GM21529 (cell line): ENCODE data around the gene NACC2.

Experiments used
- ATAC-seq: cut with Tn5 transposase; IDR thresholded peaks from one replicate; pipeline ENCODE4 v1.9.1; 2021; ENCODE audit not compliant: unreplicated experiment

The NACC2 gene

GRCh38 chr9:136096505-136097001 is 1.5 kb upstream of the NACC2 start:
- no peak for ATAC-seq

GRCh38 chr9:136093995-136094881 is 851 bp downstream of the NACC2 start:
- no peak for ATAC-seq

DNA sequence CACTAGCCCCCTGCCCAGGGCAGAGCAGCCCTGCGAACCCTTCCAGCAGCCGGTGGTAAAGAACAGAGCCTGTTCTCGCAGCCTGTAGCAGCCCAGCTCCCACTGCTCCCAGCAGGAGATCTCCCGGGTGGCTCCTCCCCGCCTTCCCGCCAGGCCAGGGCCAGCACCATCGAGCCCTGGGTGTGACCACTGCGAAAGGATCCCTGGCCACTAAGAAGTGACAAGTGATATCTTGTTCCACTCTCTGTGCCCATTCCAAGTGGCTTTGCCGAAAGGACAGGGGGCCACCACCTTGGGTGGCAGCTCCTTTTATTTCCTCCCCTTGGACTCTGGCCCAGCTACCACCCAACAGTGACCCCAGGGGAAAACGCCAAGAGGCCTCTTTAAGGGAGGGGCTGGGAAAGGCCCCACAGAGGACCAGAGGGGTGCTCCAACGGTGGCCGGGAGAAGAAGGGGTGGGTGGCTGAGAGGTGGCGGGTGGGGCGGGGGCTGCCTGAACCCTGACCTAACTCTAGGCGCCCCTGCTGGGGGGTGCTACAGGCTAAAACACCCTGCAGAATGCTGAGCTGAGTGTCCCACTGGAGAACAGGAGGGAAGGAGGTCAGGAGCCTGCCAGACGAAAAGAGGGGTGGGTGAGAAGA is 1.6 kb downstream of the NACC2 start:
- no peak for ATAC-seq

GRCh38 chr9:136092741-136093140 is 2.3 kb downstream of the NACC2 start:
- no peak for ATAC-seq

DNA sequence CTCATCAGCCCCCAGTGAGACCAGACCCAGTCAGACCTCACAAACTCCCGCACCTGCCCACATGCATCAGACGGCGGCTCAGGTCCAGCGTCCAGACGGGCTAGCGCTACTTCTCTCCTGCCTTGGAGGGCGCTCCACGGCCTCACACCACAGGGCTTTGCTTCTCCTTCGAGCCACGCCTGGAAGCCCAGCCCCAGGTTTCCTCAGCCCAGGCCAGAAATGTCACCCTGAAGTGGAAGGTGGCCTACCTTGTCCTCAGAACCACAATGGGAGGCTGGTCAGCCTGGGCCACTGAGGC is 2.8 kb downstream of the NACC2 start:
- no peak for ATAC-seq

DNA sequence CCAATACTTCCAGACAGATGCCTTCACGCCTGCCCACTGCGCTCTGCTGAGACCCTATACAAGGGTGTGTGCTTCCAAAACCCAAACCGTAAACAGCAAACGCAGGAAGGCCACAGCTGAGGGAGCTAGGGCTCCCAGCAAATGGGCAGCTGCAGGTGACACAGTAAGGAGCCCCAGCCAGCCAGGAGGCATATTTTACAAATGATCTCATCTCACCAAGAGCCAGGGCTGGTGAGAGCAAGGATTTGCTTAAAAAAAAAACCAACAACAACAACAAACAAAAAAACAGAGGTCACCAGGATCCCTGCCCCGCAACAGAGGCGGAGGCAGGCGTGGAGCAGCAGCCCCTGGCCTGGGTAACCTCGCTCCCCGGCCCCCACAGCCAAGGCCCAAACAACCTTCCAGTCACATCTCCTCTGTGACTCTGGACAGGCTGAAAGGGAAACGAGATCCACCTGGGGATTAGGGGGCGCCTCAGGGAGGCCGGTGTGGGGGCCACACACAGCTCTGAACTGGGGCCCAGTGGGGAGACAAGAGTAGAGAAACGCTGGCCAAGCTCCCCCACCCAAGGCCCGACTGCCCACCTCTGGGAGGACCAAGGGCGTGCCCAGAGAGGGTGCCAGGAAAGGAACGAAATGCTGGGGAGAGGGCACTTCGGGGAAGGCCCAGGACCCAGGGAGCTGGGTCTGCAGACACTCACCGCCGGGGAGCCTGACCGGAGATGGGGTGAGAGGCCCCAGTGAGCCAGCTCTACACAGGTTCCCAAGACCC is 3.3 kb downstream of the NACC2 start:
- ATAC-seq: no peak

GRCh38 chr9:136090768-136091581 is 4.1 kb downstream of the NACC2 start:
- ATAC-seq: no peak

GRCh38 chr9:136090056-136090735 is 4.9 kb downstream of the NACC2 start:
- no peak for ATAC-seq

- no peak for ATAC-seq
Observed at GRCh38 chr9:136089697-136090045, 5.4 kb downstream of the NACC2 start.

GRCh38 chr9:136088939-136089696 is 6.0 kb downstream of the NACC2 start:
- no peak for ATAC-seq

- ATAC-seq: no peak
Observed at GRCh38 chr9:136088481-136088938, 6.6 kb downstream of the NACC2 start.

GRCh38 chr9:136087741-136088480 is 7.2 kb downstream of the NACC2 start:
- ATAC-seq: no peak

DNA sequence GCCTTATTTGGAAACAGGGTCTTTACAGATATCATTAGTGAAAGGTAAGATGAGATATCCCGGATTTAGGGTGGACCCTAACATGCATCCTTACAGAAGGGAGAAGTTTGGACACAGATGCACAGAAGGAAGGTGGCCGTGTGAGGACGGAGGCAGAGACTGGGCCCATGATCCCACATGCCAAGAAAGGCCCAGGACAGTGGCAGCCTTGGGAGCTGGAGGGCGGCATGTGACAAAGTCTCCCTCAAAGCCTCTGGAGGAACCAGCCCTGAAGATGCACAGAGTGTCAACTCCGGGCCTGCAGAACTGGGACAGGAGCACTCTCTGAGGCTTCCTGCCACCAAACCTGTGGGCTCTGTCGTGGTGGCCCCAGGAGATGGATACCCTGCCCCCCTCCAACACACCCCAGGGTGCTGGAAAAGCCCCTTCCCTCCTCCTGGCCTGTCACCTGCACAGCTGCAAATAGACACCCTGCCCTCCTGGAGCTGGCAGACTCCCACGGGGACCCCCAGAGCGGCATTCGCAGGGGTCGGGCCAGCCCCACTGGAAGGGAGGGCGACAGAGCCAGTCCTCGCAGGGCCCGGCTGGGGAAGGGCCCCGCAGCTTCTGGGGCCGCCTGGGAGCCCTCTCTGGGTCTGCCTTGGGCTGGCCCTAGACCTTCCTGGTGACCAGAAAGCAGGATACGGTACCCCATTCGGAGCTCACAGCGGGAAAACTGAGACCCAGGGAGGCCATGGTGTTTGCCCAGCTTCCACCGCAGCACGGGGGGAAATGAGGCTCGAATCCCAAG is 7.9 kb downstream of the NACC2 start:
- no peak for ATAC-seq

DNA sequence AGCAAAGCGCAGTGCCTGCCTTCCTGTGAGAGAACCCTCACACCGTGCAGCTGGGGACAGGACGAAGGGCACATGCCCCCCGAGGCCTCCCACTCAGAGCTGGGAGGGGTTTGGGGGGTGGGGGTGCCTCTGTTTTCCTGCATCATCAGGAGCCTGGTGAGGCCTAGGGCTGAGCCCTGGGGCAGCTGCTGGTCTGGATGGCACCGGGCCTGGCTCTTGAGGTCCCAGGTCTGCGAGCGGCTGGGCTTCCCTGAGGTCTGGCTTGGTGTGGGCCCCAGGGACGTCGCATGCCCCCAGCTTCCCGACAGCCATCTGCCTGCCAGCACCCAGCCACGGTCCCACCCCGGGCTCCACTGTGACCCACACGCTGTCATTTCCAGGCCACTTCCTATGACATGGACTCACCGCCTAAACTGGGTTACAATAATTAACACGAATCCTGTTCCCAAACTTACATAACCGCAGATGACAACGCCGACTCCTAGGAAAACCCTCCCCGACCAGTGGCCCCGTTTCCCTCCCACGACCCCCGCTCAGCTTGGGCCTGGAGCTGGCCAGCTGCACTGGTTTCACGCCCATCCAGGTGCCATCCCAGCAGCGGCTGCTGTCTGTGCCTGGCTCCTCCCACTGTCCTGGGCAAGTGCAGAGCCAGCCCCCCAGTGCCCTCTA is 8.7 kb downstream of the NACC2 start:
- ATAC-seq: no peak

DNA sequence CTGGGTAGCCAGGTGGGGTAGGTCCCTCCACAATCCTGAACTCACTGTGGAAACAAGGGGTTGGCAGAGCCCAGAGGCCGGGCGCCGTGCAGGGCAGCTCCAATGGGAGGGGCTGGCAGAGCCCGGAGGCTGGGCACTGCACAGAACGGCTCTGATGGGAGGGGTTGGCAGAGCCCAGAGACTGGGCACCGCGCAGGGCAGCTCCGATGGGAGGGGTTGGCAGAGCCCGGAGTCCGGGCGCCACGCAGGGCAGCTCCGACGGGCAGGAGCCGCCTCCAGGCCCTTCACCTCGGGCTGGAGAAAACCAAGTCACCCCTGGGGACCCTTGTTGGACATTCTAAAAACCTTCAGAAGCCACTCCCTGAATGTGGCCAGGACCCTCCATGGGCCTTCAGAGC is 9.3 kb downstream of the NACC2 start:
- ATAC-seq: no peak

DNA sequence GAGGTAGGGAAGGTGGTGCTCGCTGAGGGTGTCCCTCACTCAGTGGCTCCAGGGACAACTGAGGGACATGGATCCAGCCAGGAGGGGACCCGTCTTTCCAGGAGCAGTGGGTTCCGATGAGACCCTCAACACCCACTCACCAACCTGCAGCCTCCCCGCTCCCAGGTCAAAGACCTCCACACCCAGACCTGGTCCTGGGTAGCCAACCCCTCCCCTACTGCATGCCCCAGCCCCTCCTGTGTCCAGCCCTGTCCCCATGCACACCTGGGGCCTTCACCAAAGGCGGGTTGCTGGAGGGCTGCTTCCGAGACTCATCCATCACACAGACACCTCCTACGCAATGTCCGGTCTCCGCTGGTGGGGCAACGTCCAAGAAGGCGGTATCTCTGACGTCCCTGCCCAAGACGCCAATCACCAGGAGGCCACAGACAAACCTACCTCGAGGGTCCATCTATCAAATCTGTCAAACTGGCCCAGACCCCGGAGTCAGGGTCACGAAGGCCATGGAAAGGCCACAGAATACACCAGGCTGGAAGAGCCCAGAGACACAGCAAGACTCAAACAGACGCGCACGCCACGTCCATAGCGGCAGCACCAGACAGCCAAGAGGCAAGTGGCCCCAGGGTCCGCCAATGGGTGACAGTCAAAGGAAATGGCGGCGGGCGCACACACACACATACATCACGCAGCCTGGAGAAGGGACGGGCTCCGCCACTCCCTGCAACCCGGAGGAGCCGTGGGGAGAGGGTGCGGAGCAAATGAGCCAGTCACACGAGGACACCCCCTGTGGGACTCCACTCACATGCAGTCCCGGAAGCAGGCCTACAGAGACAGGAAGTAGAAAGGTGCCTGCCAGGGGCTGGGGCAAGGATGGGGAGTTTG is 10.8 kb downstream of the NACC2 start:
- ATAC-seq: no peak
